Fibroblast of lung (primary cell): Measurements from ENCODE around the gene PKP1. TPM values are rescaled to one million over a fixed set of nuclear protein-coding genes. Genes with fewer than 3 reads are reported as not detected.

Source experiments
- DNase-seq, 2 donors: peaks; one replicate each; pipeline versions ENCODE4 v3.0.0 to v3.0.0-alpha.2; 2010; ENCODE audit warnings: low read depth in 2 of 2
- H2AFZ ChIP-seq: 2 replicates; pipeline ENCODE4 v1.5.1; 2012; ENCODE audit warnings: low read length, control low read depth, inconsistent platforms
- H3K27ac ChIP-seq: 2 replicates; pipeline ENCODE4 v1.5.1; 2011; ENCODE audit warnings: low read length, control low read depth; ENCODE audit not compliant: insufficient read depth
- H3K27me3 ChIP-seq: 2 replicates; pipeline ENCODE4 v1.5.1; 2011; ENCODE audit warnings: mild to moderate bottlenecking, low read length; ENCODE audit not compliant: control insufficient read depth, insufficient read depth
- H3K36me3 ChIP-seq: 2 replicates; pipeline ENCODE4 v1.5.1; 2011; ENCODE audit warnings: low read length; ENCODE audit not compliant: control insufficient read depth, insufficient read depth
- H3K4me1 ChIP-seq: 2 replicates; pipeline ENCODE4 v1.5.1; 2011; ENCODE audit warnings: low read length; ENCODE audit not compliant: control insufficient read depth, insufficient read depth; ENCODE audit errors: extremely low read depth
- H3K4me2 ChIP-seq: 2 replicates; pipeline ENCODE4 v1.5.1; 2011; ENCODE audit warnings: low read length, control low read depth; ENCODE audit not compliant: insufficient read depth; ENCODE audit errors: extremely low read depth
- H3K4me3 ChIP-seq, 4 experiments: fragments of 200-600 bp in 1 of 4; sonication (generic) in 1 of 4; replicated peaks in 1 of 4; 2 replicates each; pipeline ENCODE4 v1.5.1; 2011 to 2016; ENCODE audit warnings: low read length in 4 of 4, low read depth in 3 of 4, mild to moderate bottlenecking in 3 of 4, control low read depth in 2 of 4, inconsistent platforms in 1 of 4, mixed read lengths in 1 of 4; ENCODE audit not compliant: insufficient read depth in 1 of 4; ENCODE audit errors: control extremely low read depth in 1 of 4
- H3K79me2 ChIP-seq: 2 replicates; pipeline ENCODE4 v1.5.1; 2012; ENCODE audit warnings: mild to moderate bottlenecking, low read length, inconsistent platforms; ENCODE audit not compliant: control insufficient read depth, insufficient read depth
- H3K9ac ChIP-seq: 2 replicates; pipeline ENCODE4 v1.5.1; 2011; ENCODE audit warnings: mild to moderate bottlenecking, low read length, control low read depth; ENCODE audit not compliant: insufficient read depth
- H3K9me3 ChIP-seq: 2 replicates; pipeline ENCODE4 v1.5.1; 2012; ENCODE audit warnings: low read depth, low read length; ENCODE audit not compliant: control insufficient read depth, insufficient read depth
- H4K20me1 ChIP-seq: 2 replicates; pipeline ENCODE4 v1.5.1; 2011; ENCODE audit warnings: low read length; ENCODE audit not compliant: control insufficient read depth, insufficient read depth; ENCODE audit errors: extremely low read depth
- EZH2 ChIP-seq: IDR thresholded peaks from 2 replicates; pipeline ENCODE4 v1.5.1; 2012; ENCODE audit warnings: low read length, control low read depth, mild to moderate bottlenecking; ENCODE audit errors: missing control alignments
- polyA plus RNA-seq, 2 donors: library from polyadenylated mRNA; depleted of rRNA in 1 of 2; stranded (reverse) in 1 of 2; unstranded in 1 of 2; fragments of >200 nt; gene quantifications; 2 replicates each; pipeline ENCODE4 v1.2.1, GENCODE V29; 2011 to 2012; ENCODE audit warnings: missing spikeins in 1 of 2
- total RNA-seq: library from RNA; depleted of rRNA; stranded (reverse); fragments of >200 nt; gene quantifications from 2 replicates; pipeline ENCODE4 v1.2.1, GENCODE V29; 2014
- TF ChIP-seq, protein P1 (sequence below), 2 donors: IDR thresholded peaks in 1 of 2; conservative IDR thresholded peaks in 1 of 2; 1 replicate in 1 of 2; 2 replicates in 1 of 2; pipeline ENCODE4 v1.5.1; 2011 to 2012; ENCODE audit warnings: low read length in 2 of 2, control low read depth in 1 of 2, inconsistent platforms in 1 of 2, low read depth in 1 of 2, mild to moderate bottlenecking in 1 of 2

Gene PKP1
- total and polyA plus RNA-seq, 2 donors (not counting 1 experiment from before 2014, with no cell fraction given): under 0.01 to 0.08 TPM

GRCh38 chr1:201332616-201333335, 49.5 kb downstream of the PKP1 start:
- peaks cover 15% of the 10 kb centered on the region for H3K27me3 ChIP-seq
- no peak overlapping the region for H2AFZ ChIP-seq
- TF ChIP-seq, protein P1, sequence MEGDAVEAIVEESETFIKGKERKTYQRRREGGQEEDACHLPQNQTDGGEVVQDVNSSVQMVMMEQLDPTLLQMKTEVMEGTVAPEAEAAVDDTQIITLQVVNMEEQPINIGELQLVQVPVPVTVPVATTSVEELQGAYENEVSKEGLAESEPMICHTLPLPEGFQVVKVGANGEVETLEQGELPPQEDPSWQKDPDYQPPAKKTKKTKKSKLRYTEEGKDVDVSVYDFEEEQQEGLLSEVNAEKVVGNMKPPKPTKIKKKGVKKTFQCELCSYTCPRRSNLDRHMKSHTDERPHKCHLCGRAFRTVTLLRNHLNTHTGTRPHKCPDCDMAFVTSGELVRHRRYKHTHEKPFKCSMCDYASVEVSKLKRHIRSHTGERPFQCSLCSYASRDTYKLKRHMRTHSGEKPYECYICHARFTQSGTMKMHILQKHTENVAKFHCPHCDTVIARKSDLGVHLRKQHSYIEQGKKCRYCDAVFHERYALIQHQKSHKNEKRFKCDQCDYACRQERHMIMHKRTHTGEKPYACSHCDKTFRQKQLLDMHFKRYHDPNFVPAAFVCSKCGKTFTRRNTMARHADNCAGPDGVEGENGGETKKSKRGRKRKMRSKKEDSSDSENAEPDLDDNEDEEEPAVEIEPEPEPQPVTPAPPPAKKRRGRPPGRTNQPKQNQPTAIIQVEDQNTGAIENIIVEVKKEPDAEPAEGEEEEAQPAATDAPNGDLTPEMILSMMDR (conservative IDR thresholded peaks at IDR 0.05 in 1 of 2, IDR thresholded peaks at IDR 0.05 in 1 of 2; ENCODE audit: low read depth in 1 of 2, low read length in 2 of 2): no peak
- TF ChIP-seq EZH2: no peak
- H3K36me3 ChIP-seq: no peaks in the 10 kb centered on the region
- H4K20me1 ChIP-seq: no peaks in the 10 kb centered on the region
- no peak overlapping the region for H3K4me3 ChIP-seq
- no peaks in the 10 kb centered on the region for H3K79me2 ChIP-seq
- DNase-seq: no peak
- H3K4me2 ChIP-seq: no peak overlapping the region
- no peaks in the 10 kb centered on the region for H3K4me1 ChIP-seq
- H3K9ac ChIP-seq: no peak overlapping the region
- no peak overlapping the region for H3K27ac ChIP-seq
- no peaks in the 10 kb centered on the region for H3K9me3 ChIP-seq

DNA sequence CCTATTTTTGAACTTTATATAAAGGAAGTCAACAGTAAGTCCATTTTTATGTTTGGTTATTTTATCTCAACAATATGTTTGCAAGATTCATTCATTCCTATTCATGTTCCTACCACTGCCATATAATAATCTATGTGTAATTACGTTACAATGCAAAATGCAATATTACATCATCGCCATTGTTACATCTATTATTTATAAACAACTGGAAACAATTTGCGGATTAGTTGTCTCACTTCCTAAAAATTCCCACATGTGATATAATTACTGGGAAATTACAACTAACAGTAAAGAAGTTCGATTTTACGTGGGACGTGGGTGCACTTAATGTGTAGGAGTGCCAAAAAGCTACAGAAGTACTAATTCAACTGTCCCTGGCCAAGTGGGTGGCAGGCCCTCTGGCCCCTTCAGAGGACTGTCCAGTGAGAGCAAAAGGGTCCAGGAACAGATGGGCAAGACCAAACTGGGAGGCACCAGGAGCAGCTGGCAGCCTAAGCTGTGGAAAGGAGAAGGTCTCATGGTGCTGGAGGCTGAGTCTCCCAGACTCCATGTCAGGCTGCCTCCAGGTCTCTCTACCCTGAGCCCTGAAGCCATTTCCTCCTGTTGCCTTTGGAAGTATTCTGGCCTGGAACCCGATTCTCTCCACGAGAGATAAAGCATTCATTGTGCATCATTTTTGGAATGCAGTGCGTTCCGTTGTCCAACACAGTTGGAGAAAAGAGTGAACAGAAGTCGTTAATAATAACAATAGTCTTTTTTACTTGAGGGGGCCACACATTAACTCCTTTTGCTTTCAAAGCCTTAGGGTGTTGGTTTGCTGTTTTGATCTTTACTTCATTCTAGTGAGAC, 51.2 kb downstream of the PKP1 start:
- no peak overlapping the region for H2AFZ ChIP-seq
- H4K20me1 ChIP-seq: no peaks in the 10 kb centered on the region
- H3K9me3 ChIP-seq: no peaks in the 10 kb centered on the region
- H3K9ac ChIP-seq: no peak overlapping the region
- no peak overlapping the region for H3K4me3 ChIP-seq
- peaks cover 12% of the 10 kb centered on the region for H3K27me3 ChIP-seq
- no peak overlapping the region for H3K27ac ChIP-seq
- H3K4me2 ChIP-seq: no peak overlapping the region
- no peaks in the 10 kb centered on the region for H3K36me3 ChIP-seq
- H3K4me1 ChIP-seq: no peaks in the 10 kb centered on the region
- no peaks in the 10 kb centered on the region for H3K79me2 ChIP-seq
- DNase-seq: no peak
- TF ChIP-seq, protein P1 (conservative IDR thresholded peaks at IDR 0.05 in 1 of 2, IDR thresholded peaks at IDR 0.05 in 1 of 2; ENCODE audit: low read depth in 1 of 2, low read length in 2 of 2): no peak
- TF ChIP-seq EZH2: no peak

DNA sequence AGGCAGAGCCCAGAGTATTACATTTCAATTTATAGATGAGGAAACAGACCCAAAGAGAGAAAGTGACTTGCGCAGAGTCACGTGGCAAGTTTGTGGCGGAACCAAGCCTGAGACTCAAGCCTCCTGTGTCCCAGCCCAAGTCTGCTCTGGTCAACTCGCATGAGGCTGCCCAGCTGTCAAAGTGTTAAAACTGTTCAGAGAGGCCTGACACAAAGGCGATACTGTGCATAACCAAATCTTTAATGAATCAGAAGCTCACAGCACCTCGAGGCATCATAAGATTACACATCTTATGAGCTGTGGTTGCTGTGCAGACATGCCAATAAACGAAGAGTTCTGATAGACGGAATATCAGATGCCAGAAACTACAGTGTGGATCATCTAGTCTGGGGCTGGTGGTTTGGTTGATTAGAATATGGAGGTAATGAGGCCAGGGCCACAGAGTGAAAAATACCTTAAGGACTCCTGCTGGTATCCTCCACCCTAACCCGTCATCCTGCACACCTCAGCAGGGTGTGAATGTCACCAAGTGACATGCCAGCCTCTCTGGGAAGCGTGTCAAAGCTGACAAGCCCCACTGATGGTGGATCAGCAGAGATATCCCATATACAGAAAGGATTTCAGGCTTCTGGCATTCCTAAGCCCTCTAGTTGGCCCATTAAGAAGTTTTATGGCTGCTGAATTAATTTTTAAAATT, 52.0 kb downstream of the PKP1 start:
- no peak overlapping the region for H3K27ac ChIP-seq
- H3K9ac ChIP-seq: no peak overlapping the region
- no peaks in the 10 kb centered on the region for H4K20me1 ChIP-seq
- no peaks in the 10 kb centered on the region for H3K9me3 ChIP-seq
- TF ChIP-seq EZH2: no peak
- TF ChIP-seq, protein P1 (conservative IDR thresholded peaks at IDR 0.05 in 1 of 2, IDR thresholded peaks at IDR 0.05 in 1 of 2; ENCODE audit: low read depth in 1 of 2, low read length in 2 of 2): no peak
- H3K27me3 ChIP-seq: peaks cover 8% of the 10 kb centered on the region
- no peaks in the 10 kb centered on the region for H3K79me2 ChIP-seq
- no peak overlapping the region for H2AFZ ChIP-seq
- no peaks in the 10 kb centered on the region for H3K36me3 ChIP-seq
- no peak for DNase-seq
- no peaks in the 10 kb centered on the region for H3K4me1 ChIP-seq
- H3K4me2 ChIP-seq: no peak overlapping the region
- no peak overlapping the region for H3K4me3 ChIP-seq
